GM18868 (cell line): ENCODE data around the gene SLC12A9.
"Not testable (repeated sequence)": the region's sequence is repeated elsewhere in the genome, so short reads cannot be mapped to it uniquely, and the experiment has no call there.

Experiments
- ATAC-seq: cut with Tn5 transposase; IDR thresholded peaks from one replicate; pipeline ENCODE4 v1.9.1; 2021; ENCODE audit warnings: mild to moderate bottlenecking, moderate library complexity; ENCODE audit not compliant: unreplicated experiment

The SLC12A9 gene

DNA sequence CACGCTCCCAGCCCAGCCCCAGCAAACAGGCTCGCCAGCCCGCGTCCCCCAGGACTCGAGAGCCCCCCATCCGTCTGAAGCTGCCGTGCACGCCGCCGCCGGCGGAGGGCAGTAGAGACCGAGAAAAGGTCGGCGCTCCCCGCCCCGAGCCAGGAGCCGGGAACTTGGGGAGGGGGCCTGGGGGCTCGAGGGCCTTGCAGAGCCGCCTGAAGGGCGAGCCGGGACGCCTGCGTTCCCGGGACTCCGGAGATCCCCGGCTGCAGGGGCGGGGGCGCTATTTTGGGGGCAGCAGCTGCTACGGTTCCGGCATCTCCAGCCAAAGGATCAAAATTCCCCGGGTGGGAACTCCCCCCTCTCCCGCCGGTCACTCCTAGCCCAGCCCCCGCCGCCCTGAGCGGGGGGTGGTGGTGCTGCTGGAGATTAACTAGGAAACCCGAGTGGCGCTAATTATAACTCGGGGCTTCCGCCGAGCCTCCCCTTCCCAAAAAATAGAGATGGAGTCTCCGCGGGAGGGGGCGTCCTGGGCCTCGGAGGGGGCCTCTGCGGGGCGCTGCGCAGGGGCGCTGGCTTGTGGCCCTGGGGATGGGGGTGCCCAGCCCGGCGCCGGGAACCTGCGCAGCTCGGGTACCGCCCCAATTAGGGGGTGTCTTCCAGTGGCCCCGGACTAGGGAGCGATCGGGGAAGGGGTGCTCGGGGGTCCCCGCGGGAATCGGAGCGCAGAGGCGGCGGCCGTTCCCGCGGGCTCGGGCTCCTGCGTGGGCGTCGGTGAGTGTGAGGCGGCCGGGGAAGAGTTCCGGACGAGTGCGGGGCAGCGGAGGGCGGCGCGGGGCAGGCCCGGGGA lies 42.6 kb downstream of the SLC12A9 start:
- no peak for ATAC-seq

DNA sequence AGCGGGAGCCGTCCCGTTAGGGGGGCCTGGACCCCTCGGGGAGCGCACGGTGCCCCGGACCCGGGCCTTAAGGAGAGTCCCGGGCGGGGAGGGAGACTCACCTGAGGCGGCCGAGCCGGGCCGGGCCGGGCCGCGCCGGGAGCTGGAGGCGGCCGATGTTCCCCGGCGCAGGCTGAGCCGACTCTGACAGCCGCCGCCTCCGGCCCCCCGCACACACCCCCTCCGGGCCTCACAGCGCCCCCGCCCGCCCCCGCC lies 43.1 kb downstream of the SLC12A9 start, which contains the start of gene ACHE:
Gene ACHE (minus strand): TSS at position 188 of the 255 bp plus-strand sequence. CDS start 1,656 bp downstream, outside the sequence.
- ATAC-seq: no peak

DNA sequence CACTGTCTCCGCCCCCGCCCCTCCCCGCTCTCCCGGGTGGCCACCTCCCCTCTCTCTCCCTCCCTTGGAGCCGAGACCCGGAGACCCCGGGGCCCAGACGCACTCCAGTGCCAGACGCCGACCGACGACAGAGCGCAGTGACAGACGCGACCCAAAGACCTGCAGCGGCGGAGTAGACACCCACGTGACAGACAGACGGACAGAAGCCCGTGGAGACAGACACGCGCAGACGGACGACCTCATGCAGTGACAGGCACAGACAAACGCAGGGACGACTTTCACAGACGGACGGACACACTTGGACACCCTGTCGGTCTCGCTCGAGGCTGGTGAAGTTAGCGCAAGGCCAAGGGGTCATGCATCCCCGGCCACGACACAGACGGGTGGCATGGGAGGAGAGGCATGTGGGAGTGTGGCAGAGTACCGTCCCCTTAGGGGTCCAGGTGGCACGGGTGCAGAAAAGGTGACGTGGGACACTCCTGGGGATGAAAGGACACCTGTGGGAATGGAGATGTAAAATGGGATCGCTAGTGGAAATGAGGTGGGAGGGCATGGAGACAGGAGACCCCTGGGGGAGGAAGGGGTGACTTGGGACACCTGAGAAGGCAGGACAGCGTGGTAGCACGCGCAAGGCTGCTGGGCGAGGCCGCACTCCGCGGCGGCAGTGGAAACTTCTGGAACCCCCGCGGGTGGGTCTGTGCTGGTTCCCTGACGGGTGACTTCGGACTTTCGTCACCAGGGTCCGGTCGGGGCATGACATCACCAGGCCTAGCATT lies 43.6 kb downstream of the SLC12A9 start:
- ATAC-seq: no peak

DNA sequence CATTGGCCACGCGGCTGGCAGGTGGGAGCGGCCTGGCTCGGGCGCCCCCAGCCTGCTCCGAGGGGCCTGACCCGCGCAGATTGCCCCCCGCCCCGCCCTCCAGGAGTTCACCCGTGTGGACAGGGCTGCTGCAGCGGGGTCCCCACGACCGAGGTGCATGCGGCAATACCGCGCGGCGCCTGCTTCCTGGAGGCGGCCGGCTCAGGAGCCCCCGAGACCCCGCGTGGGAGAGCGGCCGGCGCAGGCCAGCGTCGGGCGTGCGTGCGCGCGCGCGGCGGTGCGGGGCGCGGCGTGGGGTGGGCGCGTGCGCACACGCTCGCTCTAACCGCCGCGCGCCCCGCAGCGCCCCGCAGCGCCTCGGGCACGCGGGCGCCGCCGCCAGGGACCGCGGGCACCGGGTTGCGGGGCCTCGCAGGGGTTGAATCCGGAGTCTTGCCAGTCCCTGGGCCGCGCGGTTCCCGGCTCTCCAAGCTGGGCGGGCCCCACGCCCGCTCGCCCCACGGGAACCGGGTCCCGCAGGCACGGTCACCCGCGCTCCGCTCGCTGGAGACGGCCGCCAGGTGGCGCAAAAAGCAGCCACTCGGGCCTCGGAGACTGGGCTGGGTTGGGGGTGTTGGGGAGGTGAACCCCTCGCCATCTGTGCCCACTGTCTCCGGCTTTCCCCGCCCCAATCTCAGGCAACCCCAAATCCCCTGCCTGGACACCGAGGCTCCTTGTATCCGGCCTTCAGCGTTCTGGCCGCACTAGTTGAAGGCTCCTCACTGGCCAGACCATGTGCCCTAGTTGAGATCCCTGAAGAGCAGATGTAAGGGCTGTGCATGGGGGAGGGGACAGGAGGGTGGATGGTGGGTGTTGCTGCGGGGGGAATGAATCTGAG lies 44.5 kb downstream of the SLC12A9 start:
- no peak for ATAC-seq

DNA sequence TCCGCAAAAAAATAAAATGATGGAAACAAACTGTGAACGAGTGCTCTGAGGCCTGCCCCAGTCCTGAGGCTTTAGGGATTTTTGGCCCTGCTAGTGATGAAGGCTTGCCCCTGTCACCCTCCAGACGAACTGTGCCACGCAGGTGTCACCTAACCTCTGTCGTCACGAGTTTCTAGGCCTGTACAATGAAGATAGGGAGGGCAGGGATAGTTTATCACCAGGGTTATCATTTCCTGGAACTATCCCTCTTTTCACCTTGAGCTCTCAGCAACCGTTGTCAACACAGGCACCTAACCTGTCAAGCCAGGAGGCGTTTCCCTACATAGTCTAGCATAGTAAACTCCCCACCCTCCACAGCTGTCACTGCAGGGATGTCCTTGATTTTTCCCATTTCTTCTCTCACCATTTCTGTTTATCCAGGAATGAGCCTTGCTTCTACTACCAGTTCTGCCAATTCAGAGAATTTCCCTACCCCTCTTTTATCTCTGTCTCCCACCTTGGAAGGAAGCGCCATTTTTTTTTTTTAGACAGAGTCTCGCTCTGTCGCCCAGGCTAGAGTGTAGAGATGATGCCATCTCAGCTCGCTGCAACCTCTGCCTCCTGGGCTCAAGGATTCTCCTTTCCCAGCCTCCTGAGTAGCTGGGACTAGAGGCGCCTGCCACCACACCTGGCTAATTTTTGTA lies 45.4 kb downstream of the SLC12A9 start:
- no peak for ATAC-seq

DNA sequence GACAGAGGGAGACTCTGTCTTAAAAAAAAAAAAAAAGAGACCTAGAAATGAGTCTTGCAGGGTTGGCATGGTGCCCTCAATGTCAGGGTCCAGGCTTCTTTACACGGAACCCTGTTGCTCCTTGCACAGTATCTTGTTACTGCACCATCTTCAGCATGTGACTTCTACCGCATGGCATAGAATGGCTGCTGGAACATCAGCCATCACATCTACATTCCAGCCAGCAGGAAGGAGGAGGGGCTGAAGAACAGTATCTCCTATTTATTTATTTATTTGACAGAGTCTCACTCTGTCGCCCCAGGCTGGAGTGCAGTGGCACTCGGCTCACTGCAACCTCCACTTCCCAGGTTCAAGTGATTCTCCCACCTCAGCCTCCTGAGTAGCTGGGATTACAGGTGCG lies 46.9 kb downstream of the SLC12A9 start:
- no peak for ATAC-seq

DNA sequence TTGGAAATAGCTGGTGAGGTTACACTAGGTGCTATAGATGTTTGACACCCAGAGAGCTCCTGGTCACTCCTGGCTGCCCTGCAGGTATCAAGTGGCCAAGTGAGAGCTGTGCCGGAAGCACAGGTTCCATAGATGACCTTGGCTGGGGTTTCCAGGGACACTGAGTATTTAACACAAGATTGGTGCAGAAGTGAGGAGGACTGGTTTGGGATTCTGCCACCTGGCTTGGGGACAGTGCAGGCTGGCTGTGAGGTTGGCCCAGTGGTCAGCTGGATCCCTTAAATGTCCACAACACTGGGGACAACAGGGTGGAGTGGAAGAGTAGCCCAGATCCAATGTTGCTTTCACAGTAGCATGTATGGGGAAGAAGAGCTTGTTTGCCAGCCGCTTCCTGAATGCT lies 48.5 kb downstream of the SLC12A9 start:
- ATAC-seq: no peak

DNA sequence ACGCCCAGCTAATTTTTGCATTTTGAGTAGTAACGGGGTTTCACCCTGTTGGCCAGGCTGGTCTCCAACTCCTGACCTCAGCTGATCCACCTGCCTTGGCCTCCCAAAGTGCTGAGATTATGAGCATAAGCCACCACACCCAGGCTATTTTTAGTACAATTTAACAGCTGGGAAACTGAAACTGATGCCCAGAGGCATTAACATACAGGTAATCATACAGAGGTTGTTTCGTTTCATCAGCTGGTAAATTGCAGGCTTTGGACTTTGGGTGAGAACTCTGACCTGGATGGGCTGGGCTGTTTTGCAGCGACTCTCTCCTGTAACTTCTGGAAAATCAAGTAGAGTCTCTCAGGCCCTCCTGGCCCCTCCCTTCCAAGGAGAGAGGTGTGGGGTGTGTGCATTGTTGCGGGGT lies 49.4 kb downstream of the SLC12A9 start:
- ATAC-seq: no peak

DNA sequence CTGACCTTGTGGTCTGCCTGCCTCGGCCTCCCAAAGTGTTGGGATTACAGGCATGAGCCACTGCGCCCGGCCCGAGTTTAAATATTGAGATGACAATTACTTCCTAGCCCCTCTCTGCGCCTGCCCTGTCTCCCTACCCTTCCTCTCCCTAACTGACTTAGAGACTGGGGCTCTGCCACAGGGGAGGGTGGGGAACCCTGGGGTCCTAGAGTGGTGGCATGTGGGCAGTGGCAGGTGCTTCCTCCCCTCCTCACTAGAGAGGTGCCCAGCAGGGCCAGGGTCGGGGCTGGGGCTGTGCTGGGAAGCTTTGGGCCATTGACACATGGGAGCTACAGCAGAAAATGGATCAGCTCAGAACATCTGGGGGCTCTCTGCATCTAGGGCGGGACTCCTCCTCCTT lies 50.1 kb downstream of the SLC12A9 start:
- no peak for ATAC-seq

DNA sequence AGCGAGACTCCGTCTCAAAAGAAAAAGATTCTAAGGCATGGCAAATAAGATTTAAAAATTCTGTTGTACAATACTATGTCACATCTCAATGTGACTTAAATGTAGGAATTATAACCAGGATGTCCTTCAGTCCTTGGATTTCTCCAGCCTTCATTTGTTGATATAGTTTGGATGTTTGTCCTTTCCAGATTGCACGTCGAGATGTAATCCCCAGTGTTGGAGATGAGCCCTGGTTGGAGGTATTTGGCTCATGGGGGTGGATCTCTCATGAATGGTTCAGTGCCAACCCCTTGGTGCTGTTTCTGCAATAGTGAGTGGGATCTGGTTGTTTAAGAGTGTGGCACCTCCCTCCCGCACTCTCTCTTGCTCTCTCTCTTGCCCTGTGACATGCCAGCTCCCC lies 56.0 kb downstream of the SLC12A9 start:
- ATAC-seq: no peak

DNA sequence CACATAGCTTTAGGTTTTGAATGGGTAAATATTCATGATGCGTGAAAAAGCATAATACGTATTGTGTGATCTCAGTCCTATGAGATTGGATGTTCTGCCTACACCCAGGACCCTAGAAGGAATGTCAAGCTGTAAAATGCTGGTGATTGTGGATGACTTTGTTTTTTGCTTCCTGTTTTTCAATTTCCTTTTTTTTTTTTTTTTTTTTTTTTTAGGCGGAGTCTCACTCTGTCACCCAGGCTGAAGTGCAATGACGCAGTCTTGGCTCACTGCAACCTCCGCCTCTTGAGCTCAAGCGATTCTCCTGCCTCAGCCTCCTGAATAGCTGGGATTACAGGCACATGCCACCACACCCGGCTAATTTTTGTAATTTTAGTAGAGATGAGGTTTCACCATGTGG lies 57.9 kb downstream of the SLC12A9 start:
- ATAC-seq: not testable (repeated sequence)

DNA sequence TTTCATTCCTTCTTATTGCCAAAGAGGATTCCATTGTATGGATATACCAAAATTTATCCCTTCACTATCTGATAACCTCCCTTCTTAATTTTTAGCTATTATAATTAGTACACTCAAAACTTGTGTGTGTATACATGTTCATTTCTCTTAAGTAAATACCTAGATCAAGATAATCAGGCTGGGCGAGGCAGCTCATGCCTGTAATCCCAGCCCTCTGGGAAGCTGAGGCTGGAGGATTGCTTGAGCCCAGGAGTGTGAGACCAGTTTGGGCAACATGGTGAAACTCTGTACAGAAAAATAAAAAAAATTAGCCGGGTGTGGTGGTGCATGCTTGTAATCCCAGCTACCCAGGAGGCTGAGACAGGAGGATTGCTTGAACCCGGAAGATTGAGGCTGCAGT lies 59.0 kb downstream of the SLC12A9 start:
- ATAC-seq: no peak

DNA sequence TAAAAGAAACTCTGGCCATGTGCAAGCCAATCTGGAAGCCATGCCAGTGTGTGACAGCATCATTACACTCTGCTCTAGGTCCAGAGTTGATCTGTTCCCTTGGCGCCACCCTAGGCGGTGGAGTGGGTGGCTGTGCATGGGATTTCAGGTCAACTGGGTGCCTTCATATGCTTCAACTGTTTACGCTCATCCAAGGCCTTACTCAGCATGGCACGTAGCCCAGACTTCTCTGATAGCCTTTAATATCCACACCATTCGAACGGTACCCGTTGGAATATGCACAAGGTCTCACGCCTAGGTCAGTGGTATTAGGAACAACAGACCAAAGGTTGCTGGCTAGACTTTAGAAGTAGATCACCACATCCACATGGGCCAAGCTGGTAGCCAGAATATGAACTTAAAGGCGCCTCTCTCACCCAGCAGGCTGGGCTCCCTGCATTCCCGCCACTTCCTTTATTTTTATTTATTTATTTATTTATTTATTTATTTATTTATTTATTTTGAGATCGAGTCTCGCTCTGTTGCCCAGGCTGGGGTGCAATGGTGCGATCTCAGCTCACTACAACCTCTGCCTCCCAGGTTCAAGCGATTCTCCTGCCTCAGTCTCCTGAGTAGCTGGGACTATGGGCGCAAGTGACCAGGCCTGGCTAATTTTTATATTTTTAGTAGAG lies 61.8 kb downstream of the SLC12A9 start:
- no peak for ATAC-seq

DNA sequence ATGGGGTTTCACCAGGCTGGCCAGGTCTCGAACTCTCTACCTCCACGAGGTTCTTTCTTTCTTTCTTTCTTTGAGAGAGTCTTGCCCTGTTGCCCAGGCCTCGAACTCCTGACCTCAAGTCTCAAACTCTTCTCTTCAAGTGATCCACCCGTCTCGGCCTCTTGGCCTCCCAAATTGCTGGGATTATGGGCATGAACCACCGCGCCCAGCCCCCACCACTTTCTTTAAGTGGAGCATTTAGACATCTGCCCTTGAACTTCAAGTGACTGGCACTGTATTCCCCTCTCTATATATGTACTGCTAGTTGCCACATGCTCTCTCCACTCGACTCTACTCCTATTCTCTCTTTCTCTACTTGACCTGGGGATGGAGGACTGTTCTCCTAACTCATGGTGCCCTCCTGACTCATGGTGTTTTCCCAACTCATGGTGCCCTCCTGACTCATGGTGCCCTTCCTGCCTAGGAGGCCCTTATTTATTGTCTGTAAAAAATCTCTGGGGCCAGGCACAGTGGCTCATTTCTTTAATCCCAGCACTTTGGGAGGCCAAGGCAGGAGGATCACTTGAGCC lies 62.5 kb downstream of the SLC12A9 start:
- no peak for ATAC-seq
